Right renal cortex interstitium (tissue), 3 donors: ENCODE results near the gene TYMS. TPM values are rescaled to one million over a fixed set of nuclear protein-coding genes. Genes with fewer than 3 reads are reported as not detected.

Experiments used
- DNase-seq, 3 donors: peaks; one replicate each; pipeline ENCODE4 v3.0.0-alpha.2; 2013; ENCODE audit warnings: low read depth in 3 of 3, low spot score in 2 of 3
- polyA plus RNA-seq, 3 donors: library from polyadenylated mRNA; unstranded; fragments of 120-200 nt; gene quantifications; one replicate each; pipeline ENCODE4 v1.2.1, GENCODE V29; 2013; ENCODE audit not compliant: insufficient read length in 3 of 3

Gene TYMS
- polyA plus RNA-seq, 3 donors: 114 to 136 (median 119) TPM

- no peak for DNase-seq
These were observed 53.2 kb downstream of the TYMS start for GRCh38 chr18:710418-711300.

DNA sequence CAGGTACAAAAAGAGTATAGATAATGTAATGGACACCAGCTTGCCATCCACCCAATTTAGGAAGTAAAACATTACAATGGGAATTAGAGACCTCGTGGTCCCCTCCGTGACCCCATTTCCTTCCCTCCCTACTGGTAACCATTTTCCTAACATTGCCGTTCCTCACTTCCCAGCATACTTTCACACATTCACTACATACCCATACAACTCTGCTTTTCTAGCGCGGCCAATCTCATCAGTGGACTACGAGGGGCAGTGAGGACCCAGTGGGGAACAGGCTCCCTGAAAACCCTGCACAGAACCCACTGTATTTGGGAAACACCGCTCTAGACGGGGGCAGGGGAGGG lies 53.8 kb downstream of the TYMS start:
- peak in 2 of 3 donors; percentile 21 to 27 for DNase-seq

GRCh38 chr18:711657-712400 lies 54.4 kb downstream of the TYMS start:
- DNase-seq: peak in 2 of 3 donors; percentile 42 to 43

- peak in 2 of 3 donors; percentile 57 to 65 for DNase-seq
These were observed 55.1 kb downstream of the TYMS start, which contains the start of gene ENOSF1 for GRCh38 chr18:712401-713134. Gene ENOSF1 (minus strand): TSS chr18:712630. CDS start chr18:712587, 43 bp downstream.

GRCh38 chr18:713135-713490 lies 55.7 kb downstream of the TYMS start:
- no peak for DNase-seq

GRCh38 chr18:715626-716025 lies 58.2 kb downstream of the TYMS start:
- no peak for DNase-seq

- no peak for DNase-seq
These were observed 59.5 kb downstream of the TYMS start for GRCh38 chr18:717003-717402.

Other genes starting within 250 kb of the TYMS start
- gene COLEC12, start 157.0 kb upstream of the TYMS start, polyA plus RNA-seq: 10 to 100 TPM; 23.3 to 30.4 (median 27.9) TPM
- gene CETN1, start 77.3 kb upstream of the TYMS start, polyA plus RNA-seq: not detected
- gene CLUL1, start 60.7 kb upstream of the TYMS start, polyA plus RNA-seq: 10 to 100 TPM in 2 of 3 donors, 1 to 10 TPM in 1; 6.5 to 16.5 (median 14.2) TPM
- gene ENOSF1, start 55.0 kb downstream of the TYMS start, polyA plus RNA-seq: 10 to 100 TPM; 69.8 to 72.7 (median 69.8) TPM
- gene YES1, start 154.6 kb downstream of the TYMS start, polyA plus RNA-seq: 10 to 100 TPM; 72.4 to 74.5 (median 74.2) TPM
- under 1 TPM; 0.12 to 0.24 (median 0.14) TPM for gene ADCYAP1, start 247.2 kb downstream of the TYMS start, polyA plus RNA-seq